Osteoblast (primary cell): ENCODE data around the gene IL3RA. TPM values are rescaled to one million over a fixed set of nuclear protein-coding genes. Genes with fewer than 3 reads are reported as not detected.
A peak's percentile ranks its signal among the peaks of the same experiment; 100 is the strongest.
"Not testable (repeated sequence)": the region's sequence is repeated elsewhere in the genome, so short reads cannot be mapped to it uniquely, and the experiment has no call there.

Source experiments
- DNase-seq: peaks from one replicate; pipeline ENCODE4 v3.0.0; 2011; ENCODE audit warnings: low spot score, mixed read lengths; ENCODE audit not compliant: insufficient read length; ENCODE audit errors: missing footprints
- H2AFZ ChIP-seq: 2 replicates; pipeline ENCODE4 v1.6.0; 2011; ENCODE audit warnings: mild to moderate bottlenecking, low read length
- H3K27ac ChIP-seq: 2 replicates; pipeline ENCODE4 v1.5.1; 2011; ENCODE audit warnings: mild to moderate bottlenecking, low read depth, low read length, moderate library complexity
- H3K27me3 ChIP-seq: 2 replicates; pipeline ENCODE4 v1.6.0; 2012; ENCODE audit warnings: mild to moderate bottlenecking, control low read depth, inconsistent platforms, low read length, moderate library complexity; ENCODE audit not compliant: insufficient read depth
- H3K36me3 ChIP-seq: 2 replicates; pipeline ENCODE4 v1.5.1; 2011; ENCODE audit warnings: mild to moderate bottlenecking, low read length, control low read depth, moderate library complexity; ENCODE audit not compliant: insufficient read depth
- H3K4me1 ChIP-seq: 2 replicates; pipeline ENCODE4 v1.5.1; 2011; ENCODE audit warnings: mild to moderate bottlenecking, low read length, control low read depth, moderate library complexity; ENCODE audit not compliant: insufficient read depth
- H3K4me2 ChIP-seq: 2 replicates; pipeline ENCODE4 v1.6.0; 2011; ENCODE audit warnings: mild to moderate bottlenecking, low read length; ENCODE audit not compliant: insufficient read depth
- H3K4me3 ChIP-seq: fragments of 200-600 bp; sonication (generic); 3 replicates; pipeline ENCODE4 v1.5.1; 2012; ENCODE audit warnings: mild to moderate bottlenecking, low read length, inconsistent platforms; ENCODE audit not compliant: insufficient read depth
- H3K79me2 ChIP-seq: 2 replicates; pipeline ENCODE4 v1.6.0; 2012; ENCODE audit warnings: mild to moderate bottlenecking, low read length, control low read depth, inconsistent platforms; ENCODE audit not compliant: insufficient read depth
- H3K9me3 ChIP-seq: 2 replicates; pipeline ENCODE4 v1.5.1; 2011; ENCODE audit warnings: low read depth, low read length, control low read depth
- H4K20me1 ChIP-seq: 2 replicates; pipeline ENCODE4 v1.6.0; 2012; ENCODE audit warnings: mild to moderate bottlenecking, low read length, control low read depth; ENCODE audit not compliant: insufficient read depth
- CTCF ChIP-seq: IDR thresholded peaks from 2 replicates; pipeline ENCODE4 v1.5.1; 2011; ENCODE audit warnings: mild to moderate bottlenecking, low read depth, low read length, moderate library complexity; ENCODE audit errors: extremely low read depth
- total RNA-seq: library from RNA; depleted of rRNA; stranded (reverse); fragments of >200 nt; gene quantifications from 2 replicates; pipeline ENCODE4 v1.2.3, GENCODE V29; 2012

The IL3RA gene
- total RNA-seq, 1 donor: 0.72 TPM

GRCh38 chrX:1323315-1323714 lies 13.3 kb upstream of the IL3RA start:
- no peak overlapping the region for H3K4me2 ChIP-seq
- no peaks in the 10 kb centered on the region for H3K9me3 ChIP-seq
- no peaks in the 10 kb centered on the region for H4K20me1 ChIP-seq
- no peak overlapping the region for H3K27ac ChIP-seq
- H3K4me3 ChIP-seq: no peak overlapping the region
- no peak overlapping the region for H2AFZ ChIP-seq
- no peaks in the 10 kb centered on the region for H3K27me3 ChIP-seq
- no peaks in the 10 kb centered on the region for H3K79me2 ChIP-seq
- H3K36me3 ChIP-seq: no peaks in the 10 kb centered on the region
- peak; percentile 38 for TF ChIP-seq CTCF
- DNase-seq: no peak
- H3K4me1 ChIP-seq: no peaks in the 10 kb centered on the region

DNA sequence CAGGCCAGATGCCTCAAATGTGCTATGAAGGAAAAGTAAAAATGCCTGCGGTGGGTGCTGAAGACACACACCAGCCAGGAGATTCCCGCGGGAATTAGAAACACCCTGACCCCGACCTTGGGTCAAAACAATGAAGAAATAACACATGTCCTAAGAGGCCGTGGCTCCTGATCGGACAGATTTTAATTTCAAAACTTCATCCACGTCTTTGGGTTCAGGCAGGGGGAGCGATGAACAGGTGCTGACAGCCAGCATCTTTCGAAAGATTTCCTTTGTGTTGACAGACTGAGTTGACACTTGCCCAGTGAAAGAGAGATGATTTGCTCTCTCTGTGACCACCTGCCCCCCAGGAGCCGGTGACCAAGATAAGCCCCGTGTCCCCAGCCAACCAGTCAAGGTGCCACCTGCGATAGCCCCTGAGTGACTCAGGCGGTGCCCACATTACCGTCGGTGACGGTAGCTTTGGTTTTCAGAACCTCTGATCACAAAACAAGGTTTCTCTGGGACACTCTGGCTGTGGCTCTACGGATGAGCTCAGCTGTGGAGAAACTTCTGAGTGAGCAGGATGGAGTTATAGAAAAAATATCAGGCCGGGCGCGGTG lies 11.0 kb upstream of the IL3RA start:
- H4K20me1 ChIP-seq: no peaks in the 10 kb centered on the region
- H3K79me2 ChIP-seq: no peaks in the 10 kb centered on the region
- no peak overlapping the region for H3K4me2 ChIP-seq
- H3K36me3 ChIP-seq: no peaks in the 10 kb centered on the region
- no peak overlapping the region for H2AFZ ChIP-seq
- no peaks in the 10 kb centered on the region for H3K9me3 ChIP-seq
- H3K4me3 ChIP-seq: no peak overlapping the region
- no peaks in the 10 kb centered on the region for H3K27me3 ChIP-seq
- no peaks in the 10 kb centered on the region for H3K4me1 ChIP-seq
- DNase-seq: no peak
- no peak for TF ChIP-seq CTCF
- H3K27ac ChIP-seq: no peak overlapping the region

- no peaks in the 10 kb centered on the region for H3K27me3 ChIP-seq
- H3K4me2 ChIP-seq: no peak overlapping the region
- no peaks in the 10 kb centered on the region for H3K79me2 ChIP-seq
- no peak for TF ChIP-seq CTCF
- H3K4me3 ChIP-seq: no peak overlapping the region
- no peaks in the 10 kb centered on the region for H4K20me1 ChIP-seq
- H3K27ac ChIP-seq: no peak overlapping the region
- no peaks in the 10 kb centered on the region for H3K9me3 ChIP-seq
- H3K36me3 ChIP-seq: no peaks in the 10 kb centered on the region
- H3K4me1 ChIP-seq: no peaks in the 10 kb centered on the region
- no peak for DNase-seq
- H2AFZ ChIP-seq: no peak overlapping the region
Observed at GRCh38 chrX:1327651-1328304, 8.8 kb upstream of the IL3RA start.

DNA sequence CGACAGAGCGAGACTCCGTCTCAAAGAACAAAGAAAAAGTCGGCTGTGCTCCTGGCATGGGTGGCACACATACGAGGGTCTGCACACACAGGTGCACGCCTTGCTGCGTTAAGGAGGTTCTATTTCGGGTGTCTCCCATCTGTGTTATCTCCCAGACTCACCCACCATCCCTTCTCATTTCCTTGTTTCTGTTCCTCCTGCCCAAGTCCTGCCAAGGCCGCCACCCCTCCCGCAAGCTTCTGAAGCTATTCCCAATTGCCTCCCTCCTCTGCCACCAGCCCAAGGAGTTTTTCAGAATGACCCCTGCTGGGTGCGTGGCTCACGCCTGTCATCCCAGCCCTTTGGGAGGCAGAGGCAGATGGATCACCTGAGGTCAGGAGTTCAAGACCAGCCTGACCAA lies 6.0 kb upstream of the IL3RA start:
- no peaks in the 10 kb centered on the region for H3K79me2 ChIP-seq
- no peaks in the 10 kb centered on the region for H3K4me1 ChIP-seq
- no peak overlapping the region for H3K4me3 ChIP-seq
- no peak overlapping the region for H2AFZ ChIP-seq
- H3K27ac ChIP-seq: no peak overlapping the region
- no peak for TF ChIP-seq CTCF
- DNase-seq: no peak
- H3K9me3 ChIP-seq: no peaks in the 10 kb centered on the region
- H4K20me1 ChIP-seq: no peaks in the 10 kb centered on the region
- H3K4me2 ChIP-seq: no peak overlapping the region
- H3K27me3 ChIP-seq: no peaks in the 10 kb centered on the region
- H3K36me3 ChIP-seq: no peaks in the 10 kb centered on the region

DNA sequence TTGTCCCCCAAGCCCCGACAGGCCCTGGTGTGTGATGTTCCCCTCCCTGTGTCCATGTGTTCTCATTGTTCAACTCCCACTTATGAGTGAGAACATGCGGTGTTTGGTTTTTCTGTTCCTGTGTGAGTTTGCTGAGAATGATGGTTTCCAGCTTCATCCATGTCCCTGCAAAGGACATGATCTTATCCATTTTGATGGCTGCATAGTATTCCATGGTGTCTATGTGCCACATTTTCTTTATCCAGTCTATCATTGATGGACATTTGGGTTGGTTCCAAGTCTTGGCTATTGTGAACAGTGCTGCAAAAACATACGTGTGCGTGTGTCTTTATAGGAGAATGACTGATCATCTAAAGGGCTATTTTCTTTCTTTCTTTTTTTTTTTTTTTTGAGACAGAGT lies 4.2 kb upstream of the IL3RA start:
- not testable (repeated sequence) for H3K79me2 ChIP-seq, H3K27ac ChIP-seq, H3K4me3 ChIP-seq, H3K27me3 ChIP-seq, DNase-seq, H4K20me1 ChIP-seq, H2AFZ ChIP-seq, H3K36me3 ChIP-seq, H3K4me1 ChIP-seq, H3K4me2 ChIP-seq, H3K9me3 ChIP-seq
